GM12865 (cell line): ENCODE results near the gene LACTBL1.

Source experiments
- DNase-seq: peaks from one replicate; pipeline ENCODE4 v3.0.0; 2010; ENCODE audit warnings: low read depth
- H3K4me3 ChIP-seq: 2 replicates; pipeline ENCODE4 v1.5.1; 2011; ENCODE audit warnings: mild to moderate bottlenecking, low read depth, low read length, control low read depth
- CTCF ChIP-seq: IDR thresholded peaks from 2 replicates; pipeline ENCODE4 v1.5.1; 2011; ENCODE audit warnings: low read length, control low read depth, low read depth, inconsistent platforms; ENCODE audit not compliant: insufficient read depth; ENCODE audit errors: missing control alignments

The LACTBL1 gene

GRCh38 chr1:22910986-22911651 lies 61.5 kb downstream of the LACTBL1 start:
- no peak for DNase-seq
- TF ChIP-seq CTCF = no peak
- H3K4me3 ChIP-seq = no peak overlapping the region

- TF ChIP-seq CTCF = no peak
- H3K4me3 ChIP-seq = no peak overlapping the region
- no peak for DNase-seq
Measured at GRCh38 chr1:22910286-22910685, 62.4 kb downstream of the LACTBL1 start.

- DNase-seq = no peak
- no peak overlapping the region for H3K4me3 ChIP-seq
- TF ChIP-seq CTCF = no peak
Measured at GRCh38 chr1:22908880-22909426, 63.7 kb downstream of the LACTBL1 start.

- DNase-seq = peak; percentile 36
- no peak for TF ChIP-seq CTCF
- no peak overlapping the region for H3K4me3 ChIP-seq
Measured at GRCh38 chr1:22907528-22907927, 65.1 kb downstream of the LACTBL1 start.

- no peak for TF ChIP-seq CTCF
- DNase-seq = no peak
- no peak overlapping the region for H3K4me3 ChIP-seq
Measured at GRCh38 chr1:22906968-22907367, 65.7 kb downstream of the LACTBL1 start.

- no peak overlapping the region for H3K4me3 ChIP-seq
- TF ChIP-seq CTCF = no peak
- no peak for DNase-seq
Measured at GRCh38 chr1:22903113-22903512, 69.6 kb downstream of the LACTBL1 start.
